ENCODE measurements around the gene ATP2C1.

Gene ATP2C1

GRCh38 chr3:130870423-130870822 is 23.5 kb upstream of the ATP2C1 start:
- H3K36me3 ChIP-seq (ENCODE audit: control insufficient read depth, insufficient read depth, low read length): no peaks in the 10 kb centered on the region
- no peaks in the 10 kb centered on the region for H3K9me3 ChIP-seq (ENCODE audit: control insufficient read depth, low read length)
- no peak overlapping the region for H3K9ac ChIP-seq
- H3K4me1 ChIP-seq: no peaks in the 10 kb centered on the region
- H3K79me2 ChIP-seq: no peaks in the 10 kb centered on the region
- no peak overlapping the region for H3K4me2 ChIP-seq (ENCODE audit: low read length)
- H2AFZ ChIP-seq: no peak overlapping the region
- no peaks in the 10 kb centered on the region for H3K27me3 ChIP-seq (ENCODE audit: control insufficient read depth, insufficient read depth, low read length)
- TF ChIP-seq, protein P1, sequence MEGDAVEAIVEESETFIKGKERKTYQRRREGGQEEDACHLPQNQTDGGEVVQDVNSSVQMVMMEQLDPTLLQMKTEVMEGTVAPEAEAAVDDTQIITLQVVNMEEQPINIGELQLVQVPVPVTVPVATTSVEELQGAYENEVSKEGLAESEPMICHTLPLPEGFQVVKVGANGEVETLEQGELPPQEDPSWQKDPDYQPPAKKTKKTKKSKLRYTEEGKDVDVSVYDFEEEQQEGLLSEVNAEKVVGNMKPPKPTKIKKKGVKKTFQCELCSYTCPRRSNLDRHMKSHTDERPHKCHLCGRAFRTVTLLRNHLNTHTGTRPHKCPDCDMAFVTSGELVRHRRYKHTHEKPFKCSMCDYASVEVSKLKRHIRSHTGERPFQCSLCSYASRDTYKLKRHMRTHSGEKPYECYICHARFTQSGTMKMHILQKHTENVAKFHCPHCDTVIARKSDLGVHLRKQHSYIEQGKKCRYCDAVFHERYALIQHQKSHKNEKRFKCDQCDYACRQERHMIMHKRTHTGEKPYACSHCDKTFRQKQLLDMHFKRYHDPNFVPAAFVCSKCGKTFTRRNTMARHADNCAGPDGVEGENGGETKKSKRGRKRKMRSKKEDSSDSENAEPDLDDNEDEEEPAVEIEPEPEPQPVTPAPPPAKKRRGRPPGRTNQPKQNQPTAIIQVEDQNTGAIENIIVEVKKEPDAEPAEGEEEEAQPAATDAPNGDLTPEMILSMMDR (IDR thresholded peaks at IDR 0.05): no peak
- no peak overlapping the region for H3K27ac ChIP-seq
- H3K4me3 ChIP-seq (ENCODE audit: low read depth, low read length): no peak overlapping the region

- peaks cover 4% of the 10 kb centered on the region for H3K9me3 ChIP-seq (ENCODE audit: control insufficient read depth, low read length)
Observed at GRCh38 chr3:130876594-130876993, 17.3 kb upstream of the ATP2C1 start.

DNA sequence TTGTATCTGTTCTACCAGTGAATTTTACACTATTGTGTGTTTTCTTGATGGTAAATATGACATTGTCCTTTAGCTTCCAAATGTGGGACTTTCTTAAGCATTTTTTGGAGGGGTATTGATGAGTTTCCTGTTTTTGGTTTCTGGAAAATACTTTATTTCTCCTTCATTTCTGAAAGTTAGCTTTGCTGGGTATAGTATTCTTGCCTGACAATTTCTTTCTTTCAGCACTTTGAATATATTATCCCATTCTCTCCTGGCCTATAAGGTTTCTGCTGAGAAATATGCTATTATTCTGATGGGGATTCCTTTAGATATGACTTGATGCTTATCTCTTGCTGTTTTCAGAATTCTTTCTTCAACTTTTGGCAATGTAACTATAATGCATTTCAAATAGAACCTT is 15.4 kb upstream of the ATP2C1 start:
- H3K9ac ChIP-seq: no peak overlapping the region

More at GRCh38 chr3:130876594-130876993, 17.3 kb upstream of the ATP2C1 start:
- H3K36me3 ChIP-seq (ENCODE audit: control insufficient read depth, insufficient read depth, low read length): no peaks in the 10 kb centered on the region
- H3K27ac ChIP-seq: no peak overlapping the region
- H3K4me1 ChIP-seq: no peaks in the 10 kb centered on the region
- H3K4me2 ChIP-seq (ENCODE audit: low read length): no peak overlapping the region
- H3K4me3 ChIP-seq (ENCODE audit: low read depth, low read length): no peak overlapping the region
- no peak overlapping the region for H2AFZ ChIP-seq
- TF ChIP-seq, protein P1 (IDR thresholded peaks at IDR 0.05): no peak
- H3K9ac ChIP-seq: no peak overlapping the region
- H3K79me2 ChIP-seq: no peaks in the 10 kb centered on the region
- H3K27me3 ChIP-seq (ENCODE audit: control insufficient read depth, insufficient read depth, low read length): no peaks in the 10 kb centered on the region

GRCh38 chr3:130889416-130889946 is 4.4 kb upstream of the ATP2C1 start:
- TF ChIP-seq, protein P1 (IDR thresholded peaks at IDR 0.05): no peak

More for the DNA sequence above, 15.4 kb upstream of the ATP2C1 start:
- H3K27me3 ChIP-seq (ENCODE audit: control insufficient read depth, insufficient read depth, low read length): no peaks in the 10 kb centered on the region
- TF ChIP-seq, protein P1 (IDR thresholded peaks at IDR 0.05): no peak
- H3K4me1 ChIP-seq: no peaks in the 10 kb centered on the region
- no peak overlapping the region for H3K4me2 ChIP-seq (ENCODE audit: low read length)
- peaks cover 4% of the 10 kb centered on the region for H3K9me3 ChIP-seq (ENCODE audit: control insufficient read depth, low read length)
- H3K36me3 ChIP-seq (ENCODE audit: control insufficient read depth, insufficient read depth, low read length): no peaks in the 10 kb centered on the region
- H3K79me2 ChIP-seq: no peaks in the 10 kb centered on the region
- H2AFZ ChIP-seq: no peak overlapping the region
- H3K4me3 ChIP-seq (ENCODE audit: low read depth, low read length): no peak overlapping the region
- no peak overlapping the region for H3K27ac ChIP-seq

GRCh38 chr3:130892759-130893375 is 1.0 kb upstream of the ATP2C1 start:
- H3K79me2 ChIP-seq: peaks cover 2% of the 10 kb centered on the region
- no peaks in the 10 kb centered on the region for H3K4me1 ChIP-seq
- H3K9me3 ChIP-seq (ENCODE audit: control insufficient read depth, low read length): no peaks in the 10 kb centered on the region
- H3K9ac ChIP-seq: peak overlapping the region; percentile 95
- peak overlapping the region; percentile 82 for H3K4me3 ChIP-seq (ENCODE audit: low read depth, low read length)
- H3K27me3 ChIP-seq (ENCODE audit: control insufficient read depth, insufficient read depth, low read length): no peaks in the 10 kb centered on the region
- H3K4me2 ChIP-seq (ENCODE audit: low read length): peak overlapping the region; percentile 94
- H2AFZ ChIP-seq: peak overlapping the region; percentile 99
- TF ChIP-seq, protein P1 (IDR thresholded peaks at IDR 0.05): peak; percentile 92
- H3K36me3 ChIP-seq (ENCODE audit: control insufficient read depth, insufficient read depth, low read length): no peaks in the 10 kb centered on the region
- peak overlapping the region; percentile 97 for H3K27ac ChIP-seq

More at GRCh38 chr3:130889416-130889946, 4.4 kb upstream of the ATP2C1 start:
- Histone ChIP-seq H3K4me2 (ENCODE audit: low read length) (no peak overlapping the region), H2AFZ (no peak overlapping the region), H3K4me3 (ENCODE audit: low read depth, low read length) (no peak overlapping the region), H3K79me2 (peaks cover 2% of the 10 kb centered on the region), H3K9ac (no peak overlapping the region), H3K9me3 (ENCODE audit: control insufficient read depth, low read length) (no peaks in the 10 kb centered on the region), H3K36me3 (ENCODE audit: control insufficient read depth, insufficient read depth, low read length) (no peaks in the 10 kb centered on the region), H3K27me3 (ENCODE audit: control insufficient read depth, insufficient read depth, low read length) (no peaks in the 10 kb centered on the region), H3K27ac (no peak overlapping the region), H3K4me1 (no peaks in the 10 kb centered on the region)
